Activated CD8-positive, alpha-beta memory T cell treated with anti-CD3 and anti-CD28 coated beads, Interleukin-2, amount 50 U/mL, for 48 hours (primary cell): ENCODE results near the gene CHMP1A.
"Not testable (repeated sequence)": the region's sequence is repeated elsewhere in the genome, so short reads cannot be mapped to it uniquely, and the experiment has no call there.

Experiments
- DNase-seq: peaks from one replicate; pipeline ENCODE4 v3.0.0-alpha.2; 2020

The CHMP1A gene

DNA sequence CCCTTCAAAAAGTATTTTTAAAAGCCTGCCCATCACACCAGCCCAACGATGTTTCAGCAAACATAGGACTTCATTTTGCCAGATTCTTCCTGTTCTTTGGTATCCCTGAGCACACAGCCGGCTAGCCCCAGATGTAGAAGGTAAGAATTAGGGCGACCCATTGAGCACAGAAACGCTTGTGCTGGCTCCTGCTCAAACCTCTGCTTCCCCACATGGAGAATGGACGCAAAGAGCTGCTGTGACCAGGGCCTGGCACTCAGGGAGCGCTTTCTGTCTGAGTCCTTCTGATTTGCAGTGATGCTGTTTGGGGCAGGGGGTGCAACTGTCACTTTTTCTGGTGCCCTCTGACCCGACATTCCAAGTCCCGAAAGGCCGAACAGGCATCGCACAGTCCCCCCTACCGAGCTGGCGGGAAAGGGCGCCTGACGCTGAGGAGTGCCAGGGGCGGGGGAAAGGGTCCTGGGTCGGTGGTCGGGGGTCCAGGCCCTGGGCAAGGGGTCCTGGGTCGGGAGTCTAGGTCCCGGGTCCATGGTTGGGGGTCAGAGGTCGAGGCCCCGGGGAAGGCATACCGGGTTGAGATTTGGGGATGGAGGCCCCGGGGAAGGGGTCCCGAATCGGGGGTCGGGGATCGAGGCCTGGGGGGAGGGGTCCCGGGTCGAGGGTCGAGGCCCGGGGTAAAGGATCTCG lies 930 bp downstream of the CHMP1A start:
- DNase-seq: no peak

DNA sequence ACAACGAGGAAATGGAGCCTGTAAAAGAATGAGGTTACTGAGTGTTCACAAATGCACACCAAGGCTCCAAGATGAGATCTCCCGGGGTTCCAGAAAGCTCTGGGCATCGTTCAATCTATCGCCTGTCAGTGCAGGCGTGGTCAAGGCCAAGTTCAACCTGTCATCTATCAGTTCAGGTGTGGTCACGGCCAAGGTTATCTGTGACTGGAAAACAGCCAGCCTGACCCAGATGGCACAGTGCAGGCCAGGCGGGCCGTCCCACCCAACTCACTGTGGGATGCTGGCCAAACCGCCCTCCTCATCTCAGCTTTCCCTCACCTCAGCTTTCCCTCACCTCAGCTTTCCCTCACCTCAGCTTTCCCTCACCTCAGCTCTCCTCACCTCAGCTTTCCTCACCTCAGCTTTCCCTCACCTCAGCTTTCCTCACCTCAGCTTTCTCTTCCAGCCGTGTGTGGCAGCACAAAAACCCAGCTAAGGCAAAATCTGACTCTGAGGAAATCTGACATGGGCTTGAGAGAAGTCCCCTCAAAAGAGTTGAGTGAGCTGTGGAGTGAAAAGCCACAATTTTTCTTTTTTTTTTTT lies 2.4 kb downstream of the CHMP1A start:
- DNase-seq: no peak

DNA sequence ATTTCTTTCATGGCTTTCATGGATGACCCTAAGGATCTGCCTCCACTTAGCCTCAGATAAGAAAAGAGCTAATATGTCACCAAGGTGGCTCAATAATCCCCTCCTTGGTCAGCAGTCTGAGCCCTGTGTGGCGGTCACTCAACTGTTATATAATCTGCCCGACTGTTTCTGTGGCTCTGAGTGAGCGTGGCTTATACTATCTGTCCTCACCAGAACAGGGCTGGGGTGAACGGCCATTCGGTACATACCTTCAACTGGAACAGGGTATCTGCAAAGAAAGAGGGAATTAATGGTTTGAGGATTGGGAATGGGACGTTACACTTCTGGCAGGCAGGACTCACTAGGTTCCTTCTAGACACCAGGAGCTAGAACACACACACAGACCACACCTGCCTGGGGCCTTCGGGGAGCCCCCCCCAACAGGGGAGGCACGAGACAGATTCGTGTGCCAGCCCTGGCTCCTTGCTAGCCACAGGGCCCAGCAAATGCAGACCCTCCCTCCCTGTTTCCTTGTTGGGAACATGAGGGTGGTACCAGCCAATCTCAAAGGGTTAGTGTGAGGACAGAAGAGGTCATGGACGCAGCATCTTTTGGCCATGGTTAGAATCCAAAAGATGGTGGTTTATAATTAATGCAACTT lies 3.7 kb downstream of the CHMP1A start:
- DNase-seq: no peak

DNA sequence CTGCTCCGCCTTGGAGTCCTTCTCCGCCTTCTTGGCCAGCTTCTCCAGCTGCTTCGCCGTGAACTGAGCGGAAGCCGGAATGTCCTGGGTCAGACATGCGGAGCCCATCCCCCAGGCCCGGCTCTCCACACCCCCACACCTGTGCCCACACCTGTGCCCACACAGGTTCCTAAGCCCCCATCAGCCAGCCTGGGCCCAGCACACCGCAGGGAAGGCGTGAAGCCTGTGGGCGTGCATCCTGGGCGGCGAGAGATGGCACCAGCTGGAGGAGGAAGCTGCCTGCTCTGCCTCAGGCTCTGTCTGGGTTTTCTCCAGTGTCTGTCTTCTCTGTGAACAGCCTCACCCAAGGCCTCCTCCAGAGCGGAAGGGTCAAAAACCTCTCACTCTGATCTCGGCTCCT lies 5.9 kb downstream of the CHMP1A start:
- DNase-seq: no peak

DNA sequence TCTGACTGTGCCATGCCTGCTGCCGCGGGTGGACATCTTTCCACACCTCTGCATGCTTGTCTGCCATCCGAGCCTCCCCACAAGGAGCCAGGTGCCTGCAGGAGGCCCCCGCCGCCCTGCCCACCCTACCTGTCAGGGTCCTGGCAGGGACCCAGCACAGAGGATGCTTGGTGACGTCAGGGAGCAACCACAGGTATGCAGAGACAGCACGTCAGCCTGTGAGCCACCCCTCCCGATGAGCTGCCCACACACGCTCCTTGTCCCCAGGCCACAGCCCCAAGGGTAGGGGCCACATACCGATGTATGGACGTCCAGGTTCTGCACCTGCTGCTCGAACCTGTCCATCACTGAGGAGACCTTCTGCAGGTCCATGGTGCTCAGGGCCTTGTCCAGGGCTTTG lies 10.6 kb downstream of the CHMP1A start:
- DNase-seq: no peak

DNA sequence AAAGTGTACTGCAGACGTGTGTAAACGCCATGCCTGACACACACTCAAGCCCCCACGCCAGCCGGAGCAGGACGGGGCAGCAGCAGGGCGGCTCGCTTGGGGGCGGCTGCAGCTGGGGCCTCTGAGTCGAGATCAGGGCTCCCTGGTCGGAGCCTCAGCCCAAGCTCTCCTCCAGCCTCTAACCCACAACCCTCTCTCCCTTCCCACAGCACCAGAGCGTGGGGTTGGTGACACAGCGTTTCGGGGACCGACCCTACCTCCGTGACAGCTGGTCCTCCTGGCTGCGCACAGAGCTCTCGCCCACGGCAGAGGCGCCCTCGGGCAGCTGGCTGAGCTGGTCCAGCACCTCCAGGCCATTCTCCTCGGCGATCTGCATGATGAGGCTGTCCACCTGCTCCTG lies 11.2 kb downstream of the CHMP1A start:
- DNase-seq: no peak

DNA sequence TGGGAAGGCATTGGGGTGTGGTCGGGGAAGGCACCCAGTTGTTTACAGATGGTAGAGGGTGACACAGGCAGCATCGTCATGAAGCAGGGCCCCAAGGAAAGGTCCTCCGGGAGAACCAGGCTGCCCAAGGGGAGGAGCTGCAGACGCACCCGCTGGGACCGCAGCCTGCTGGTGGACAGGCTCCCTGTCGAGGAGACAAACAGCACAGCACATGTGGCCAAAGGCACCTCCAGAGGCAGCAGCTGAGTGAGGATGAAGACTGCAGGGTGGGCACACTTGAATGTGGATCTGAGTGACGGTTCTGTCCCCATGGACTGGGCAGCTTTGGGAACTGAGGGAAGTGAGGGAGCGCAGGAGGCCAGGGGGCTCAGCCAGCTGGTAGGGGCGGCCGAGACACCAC lies 12.4 kb downstream of the CHMP1A start:
- no peak for DNase-seq

DNA sequence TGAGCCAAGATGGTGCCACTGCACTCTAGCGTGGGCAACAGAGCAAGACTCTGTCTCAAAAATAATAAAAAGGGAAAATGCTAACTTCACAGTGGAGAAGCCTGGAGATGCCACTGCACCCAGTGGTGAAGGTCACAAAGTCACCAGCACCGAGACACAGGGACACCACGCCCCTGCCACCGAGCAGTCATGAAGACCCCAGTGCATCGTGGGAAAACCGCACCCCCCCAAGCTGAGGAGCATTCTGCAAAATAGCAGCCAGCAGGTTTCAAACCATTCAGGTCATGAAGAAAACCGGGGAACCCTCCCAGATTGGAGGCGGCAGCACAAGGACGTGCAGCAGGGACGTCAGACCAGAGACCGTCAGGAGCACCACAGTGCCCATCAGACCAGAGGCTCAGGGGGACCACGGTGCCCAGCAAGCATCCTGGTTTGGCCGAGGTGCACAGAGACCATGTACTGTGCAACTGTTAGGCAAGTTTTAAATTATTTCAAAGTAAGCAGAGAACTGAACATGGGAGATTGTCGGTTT lies 13.7 kb downstream of the CHMP1A start:
- DNase-seq: no peak

DNA sequence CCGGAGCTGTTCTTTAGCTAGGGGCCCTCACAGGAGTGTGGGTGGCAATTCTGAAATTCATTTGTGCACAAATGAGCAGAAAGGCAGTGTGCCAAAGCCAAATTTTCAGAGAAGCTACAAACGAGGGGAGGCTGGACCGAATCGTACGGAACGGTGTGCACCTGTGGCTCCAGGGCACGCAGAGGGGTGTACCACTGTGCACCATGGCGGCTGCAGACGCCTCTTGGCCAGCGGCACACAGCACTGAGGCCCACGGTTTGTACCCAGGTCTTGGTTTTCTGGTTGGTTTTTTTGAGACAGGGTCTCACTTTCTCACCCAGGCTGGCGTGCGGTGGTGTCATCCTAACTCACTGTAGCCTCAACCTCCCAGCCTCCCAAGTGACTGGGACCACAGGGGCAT lies 14.9 kb downstream of the CHMP1A start:
- DNase-seq: no peak

DNA sequence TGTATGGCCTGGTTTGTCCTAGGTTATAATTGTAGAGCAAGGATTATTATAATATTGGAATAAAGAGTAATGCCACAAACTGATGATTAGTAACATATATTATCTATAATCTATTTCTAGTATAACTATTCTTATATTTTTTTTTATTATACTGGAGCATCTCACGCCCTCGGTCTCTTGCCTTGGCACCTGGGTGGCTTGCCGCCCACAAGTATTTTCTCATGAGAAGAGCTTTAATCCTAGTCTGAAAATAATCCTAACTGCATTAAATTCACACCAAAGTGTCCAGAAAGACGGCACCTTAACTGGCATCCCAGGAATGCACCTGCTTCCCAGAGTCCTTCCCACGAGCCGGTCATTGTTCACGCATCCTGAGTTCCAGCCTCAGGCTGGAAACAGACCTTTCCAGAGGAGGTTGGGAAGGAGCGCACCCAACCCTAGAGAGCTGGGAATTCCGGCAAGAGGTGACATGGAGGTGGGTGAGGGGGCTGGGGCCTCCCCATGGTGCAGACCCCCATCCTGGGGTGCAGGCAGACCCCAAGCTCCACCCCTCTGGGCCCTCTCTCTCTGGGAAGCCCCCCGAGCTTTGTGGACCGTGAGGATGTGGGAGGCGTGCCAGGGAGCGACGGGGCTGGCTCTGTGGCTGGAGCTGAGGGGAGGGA lies 15.9 kb downstream of the CHMP1A start:
- DNase-seq: no peak

DNA sequence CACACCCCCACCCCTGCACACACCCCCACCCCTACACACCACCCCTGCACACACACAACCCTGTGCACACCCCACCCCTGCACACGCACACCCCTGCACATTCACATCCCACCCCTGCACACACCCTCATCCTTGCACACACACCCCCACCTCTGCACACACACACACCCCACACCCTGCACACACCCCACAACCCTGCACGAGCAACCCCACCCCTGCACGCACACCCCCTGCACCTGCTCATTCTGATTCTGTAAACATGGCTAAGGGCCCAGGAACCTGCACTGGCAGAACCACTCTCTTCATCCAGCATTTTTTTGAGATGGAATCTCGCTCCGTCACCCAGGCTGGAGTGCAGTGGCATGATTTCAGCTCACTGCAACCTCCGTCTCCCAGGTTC lies 18.1 kb downstream of the CHMP1A start:
- no peak for DNase-seq

DNA sequence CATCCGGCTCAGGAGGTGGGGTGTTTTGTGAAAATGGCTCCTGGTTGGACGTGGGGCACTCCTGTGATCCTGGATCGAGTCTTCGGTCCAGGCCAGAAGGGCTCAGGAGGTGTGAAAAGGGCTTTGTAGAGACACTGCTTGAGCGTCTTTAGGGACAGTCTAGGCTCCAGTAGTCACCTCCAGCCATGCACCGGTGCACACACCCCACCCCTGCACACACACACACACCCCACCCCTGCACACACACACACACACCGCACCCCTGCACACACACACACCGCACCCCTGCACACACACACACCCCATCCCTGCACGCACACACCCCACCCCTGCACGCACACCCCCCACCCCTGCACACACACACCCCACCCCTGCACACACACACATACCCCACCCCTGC lies 19.1 kb downstream of the CHMP1A start:
- DNase-seq: no peak

DNA sequence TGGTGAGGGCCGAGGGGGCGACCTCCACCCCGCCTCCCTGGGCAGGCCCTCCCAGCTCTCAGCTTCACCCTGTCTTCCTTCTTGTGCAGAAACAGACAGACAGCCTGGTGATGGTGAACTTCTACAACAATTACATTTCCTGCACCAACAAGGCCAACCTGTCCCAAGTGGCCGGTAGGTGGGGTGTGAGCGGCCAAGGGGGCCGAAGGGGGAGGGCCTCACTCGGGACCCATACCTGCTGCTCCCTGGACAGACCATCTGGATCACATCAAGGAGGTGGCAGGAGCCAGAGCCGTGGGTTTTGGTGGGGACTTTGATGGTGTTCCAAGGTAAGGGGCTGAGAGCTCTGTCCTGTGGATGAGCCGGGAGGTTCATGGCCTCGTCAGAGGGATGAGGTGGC lies 20.1 kb downstream of the CHMP1A start:
- no peak for DNase-seq

DNA sequence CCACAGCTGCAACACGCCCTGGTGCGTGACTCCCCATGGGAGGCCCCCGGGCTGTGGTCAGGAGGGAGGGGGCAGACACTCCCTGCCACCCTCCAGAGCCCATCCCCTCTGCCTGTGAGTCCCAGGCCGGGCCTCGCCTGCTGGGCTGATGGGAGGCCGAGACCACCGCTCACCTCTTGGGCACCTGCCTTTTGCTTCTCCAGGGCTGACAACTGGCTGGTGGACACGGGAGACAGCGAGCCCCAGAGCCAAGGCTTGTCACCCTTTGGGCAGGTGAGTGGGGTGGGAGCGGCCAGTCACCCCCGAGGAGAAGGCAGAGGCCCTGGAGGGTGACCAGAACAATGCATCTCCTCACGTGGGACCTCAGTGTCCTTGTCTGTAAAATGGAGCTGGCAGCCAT lies 20.8 kb downstream of the CHMP1A start:
- no peak for DNase-seq

DNA sequence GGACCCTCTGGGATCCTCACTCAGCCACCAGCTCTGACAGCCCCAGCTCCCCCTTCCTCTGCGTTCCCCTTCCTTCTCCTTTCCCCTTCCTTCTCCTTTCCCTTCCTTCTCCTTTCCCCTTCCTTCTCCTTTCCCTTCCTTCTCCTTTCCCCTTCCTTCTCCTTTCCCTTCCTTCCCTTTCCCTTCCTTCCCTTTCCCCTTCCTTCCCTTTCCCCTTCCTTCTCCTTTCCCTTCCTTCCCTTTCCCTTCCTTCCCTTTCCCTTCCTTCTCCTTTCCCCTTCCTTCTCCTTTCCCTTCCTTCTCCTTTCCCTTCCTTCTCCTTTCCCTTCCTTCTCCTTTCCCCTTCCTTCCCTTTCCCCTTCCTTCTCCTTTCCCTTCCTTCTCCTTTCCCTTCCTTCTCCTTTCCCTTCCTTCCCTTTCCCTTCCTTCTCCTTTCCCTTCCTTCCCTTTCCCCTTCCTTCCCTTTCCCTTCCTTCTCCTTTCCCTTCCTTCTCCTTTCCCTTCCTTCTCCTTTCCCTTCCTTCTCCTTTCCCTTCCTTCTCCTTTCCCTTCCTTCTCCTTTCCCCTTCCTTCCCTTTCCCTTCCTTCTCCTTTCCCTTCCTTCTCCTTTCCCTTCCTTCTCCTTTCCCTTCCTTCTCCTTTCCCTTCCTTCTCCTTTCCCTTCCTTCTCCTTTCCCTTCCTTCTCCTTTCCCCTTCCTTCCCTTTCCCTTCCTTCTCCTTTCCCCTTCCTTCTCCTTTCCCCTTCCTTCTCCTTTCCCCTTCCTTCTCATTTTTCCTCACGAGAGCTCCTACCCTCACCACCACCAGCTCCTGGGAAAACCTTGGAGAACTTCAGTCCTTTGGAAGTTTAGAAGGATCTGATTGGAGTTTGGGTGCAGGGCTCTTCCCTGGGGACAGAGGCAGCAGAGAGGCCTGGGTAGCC lies 22.8 kb downstream of the CHMP1A start:
- not testable (repeated sequence) for DNase-seq

DNA sequence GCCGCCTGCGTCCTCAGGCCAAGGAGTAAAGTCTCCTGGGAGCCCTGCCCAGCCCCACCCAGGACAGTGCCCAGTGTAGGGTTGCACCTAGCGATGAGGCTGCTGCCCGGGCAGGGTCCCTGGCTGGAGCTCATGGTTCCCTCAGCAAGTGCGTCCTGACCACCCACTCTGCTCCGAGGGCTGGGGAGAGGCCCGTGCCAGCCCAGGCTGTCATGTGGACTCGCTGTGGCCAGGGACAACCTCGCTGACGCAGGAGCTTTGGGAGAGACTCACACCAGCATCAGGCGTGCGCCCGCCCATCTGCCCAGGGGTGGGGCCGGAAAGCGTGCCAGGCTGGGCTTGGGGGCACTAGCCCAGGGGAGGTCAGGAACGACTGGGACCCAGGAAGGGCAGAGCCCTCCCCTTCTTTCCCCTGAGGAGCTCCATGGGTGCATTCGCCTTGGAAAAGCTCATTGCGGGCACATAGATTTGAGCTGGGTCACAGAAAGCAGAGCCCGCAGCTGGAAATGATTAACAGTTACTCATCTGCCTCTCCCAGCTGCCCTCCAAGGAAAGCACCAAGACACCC lies 24.4 kb downstream of the CHMP1A start:
- no peak for DNase-seq

DNA sequence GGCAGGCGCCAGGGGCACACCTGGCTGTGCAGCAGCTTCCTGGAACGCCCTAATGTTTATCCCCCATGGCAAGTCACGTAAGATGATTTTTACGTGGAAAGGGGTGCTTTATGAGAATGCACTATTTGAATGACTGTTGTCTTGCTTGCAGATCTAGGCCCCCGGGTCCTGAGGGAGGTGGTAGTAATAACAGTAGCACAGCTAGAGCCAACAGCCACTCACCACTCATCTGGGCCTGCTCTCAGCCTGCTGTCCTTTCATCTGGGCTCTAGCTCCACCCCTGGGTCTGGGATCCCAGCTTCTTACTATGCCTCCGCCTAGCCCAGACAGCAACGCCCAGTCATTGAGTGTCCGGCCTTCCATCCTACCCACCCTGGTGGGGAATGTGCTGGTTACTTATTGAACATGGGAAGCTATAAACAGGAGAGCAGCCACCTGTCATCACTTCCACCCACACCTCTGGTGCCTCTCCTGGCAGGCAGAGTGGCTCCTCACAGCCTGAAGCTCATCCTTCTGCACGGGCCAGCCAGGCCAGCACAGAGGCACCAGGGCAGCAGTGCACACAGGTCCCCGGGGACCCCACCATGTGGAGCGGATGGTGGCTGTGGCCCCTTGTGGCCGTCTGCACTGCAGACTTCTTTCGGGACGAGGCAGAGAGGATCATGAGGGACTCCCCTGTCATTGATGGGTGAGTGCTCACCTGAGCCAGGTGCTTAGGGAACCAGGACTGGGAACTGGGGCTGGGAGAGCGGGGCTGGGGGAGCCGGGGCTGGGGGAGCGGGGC lies 27.5 kb downstream of the CHMP1A start:
- DNase-seq: no peak

DNA sequence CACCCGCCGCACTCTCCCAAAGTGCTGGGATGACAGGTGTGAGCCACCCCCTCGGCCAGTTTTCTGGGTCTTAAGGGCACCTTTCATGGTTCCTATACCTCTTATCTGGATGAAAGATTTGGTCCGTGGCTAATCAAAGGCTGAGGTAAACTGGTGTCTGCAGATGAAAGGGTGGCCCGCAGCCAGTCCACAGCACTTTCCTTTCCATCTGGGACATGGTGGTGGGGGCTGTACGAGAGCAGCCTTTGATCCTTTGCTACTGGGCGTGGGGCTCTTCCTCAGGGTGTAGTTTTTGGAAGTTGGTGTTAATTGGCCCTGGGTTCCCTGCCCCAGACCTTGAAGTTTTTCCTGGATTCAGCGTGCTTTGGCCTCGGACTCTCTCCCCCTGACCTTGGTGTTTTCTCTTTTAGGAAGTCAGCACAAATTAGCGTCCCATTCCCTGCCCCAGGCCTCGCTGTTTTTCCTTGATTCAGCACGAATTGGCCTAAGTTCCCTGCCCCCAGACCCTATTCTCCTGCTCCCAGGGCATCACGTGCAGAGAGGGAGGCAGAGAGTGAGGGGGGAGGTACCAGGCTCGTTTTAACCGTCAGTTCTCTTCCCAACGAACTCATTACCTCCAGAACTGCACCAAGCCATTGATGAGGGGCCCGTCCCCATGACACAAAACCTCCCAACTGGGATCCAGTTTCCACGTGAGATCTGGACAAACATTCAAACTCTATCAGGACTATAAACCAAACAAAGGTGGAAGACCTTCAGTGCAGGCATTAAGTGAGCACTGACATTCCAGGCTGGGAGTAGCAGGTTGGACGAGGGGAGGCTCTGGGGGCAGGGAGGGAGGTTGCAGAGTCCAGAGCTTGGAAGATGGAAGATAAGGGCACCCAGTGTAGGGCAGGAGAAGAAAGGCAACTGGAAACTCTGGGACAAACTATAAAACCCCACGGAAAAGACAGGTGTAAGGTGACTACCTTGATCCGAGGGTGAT lies 32.4 kb downstream of the CHMP1A start:
- DNase-seq: no peak

DNA sequence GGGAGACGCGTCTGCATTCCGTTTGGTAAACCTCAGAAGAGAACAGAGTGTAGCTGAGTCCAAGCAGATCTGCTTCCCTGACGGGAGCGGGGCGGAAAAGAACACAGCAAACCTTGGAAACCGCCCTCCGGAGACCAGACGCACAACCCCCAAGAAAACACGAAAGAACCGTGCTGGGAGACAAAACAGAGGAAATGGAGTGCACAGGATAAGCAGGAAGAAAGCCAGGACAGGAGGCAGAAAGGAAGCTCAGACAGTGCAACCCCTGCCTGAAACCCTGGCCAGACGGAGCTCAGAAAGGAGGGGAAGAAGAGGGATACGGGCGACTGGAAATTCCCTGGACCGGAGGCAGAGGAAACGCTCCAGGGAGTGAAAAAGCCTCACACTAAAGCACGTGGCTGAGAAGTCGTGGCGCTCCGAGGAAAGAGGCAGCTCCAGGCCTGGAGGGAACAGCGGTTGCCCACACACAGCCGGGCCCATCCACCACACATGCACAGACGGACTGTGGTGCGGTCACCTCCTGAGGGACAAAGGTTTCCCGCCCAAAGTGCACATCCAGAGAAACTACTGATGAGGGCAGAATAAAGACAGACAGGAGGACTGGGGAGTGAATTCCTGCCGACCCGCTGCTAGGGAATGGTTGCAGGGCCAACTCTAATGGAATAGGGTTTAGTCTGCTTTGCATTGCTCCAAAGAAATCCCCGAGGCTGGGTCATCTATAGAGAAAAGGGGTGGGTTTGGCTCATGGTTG lies 33.8 kb downstream of the CHMP1A start:
- DNase-seq: no peak
